Left ventricle myocardium inferior (tissue), 1 donor: ENCODE data around the gene ZNF488. TPM values are rescaled to one million over a fixed set of nuclear protein-coding genes. Genes with fewer than 3 reads are reported as not detected.

Experiments
- DNase-seq: peaks from one replicate; pipeline ENCODE4 v3.0.0-alpha.2; 2020
- H3K27ac ChIP-seq: fragments of 200-600 bp; replicated peaks from 2 replicates; pipeline ENCODE4 v1.8.0; 2021
- H3K27me3 ChIP-seq: fragments of 200-600 bp; 2 replicates; pipeline ENCODE4 v1.8.0; 2021; ENCODE audit warnings: low read depth
- H3K36me3 ChIP-seq: fragments of 200-600 bp; 2 replicates; pipeline ENCODE4 v1.8.0; 2021
- H3K4me1 ChIP-seq: fragments of 200-600 bp; 2 replicates; pipeline ENCODE4 v1.8.0; 2021
- H3K4me3 ChIP-seq: fragments of 200-600 bp; 2 replicates; pipeline ENCODE4 v1.8.0; 2021; ENCODE audit warnings: mild to moderate bottlenecking, moderate library complexity
- H3K9me3 ChIP-seq: fragments of 200-600 bp; replicated peaks from 2 replicates; pipeline ENCODE4 v1.8.0; 2021
- intact Hi-C: fragments of 100-400 bp; cut with micrococcal nuclease; formaldehyde crosslinking; loops from one replicate; pipeline ENCODE4 v1.11.0; 2022
- total RNA-seq: library from RNA; stranded (reverse); fragmentation: NEBNext Ultra II Directional; extraction: Animal tissue kit (Norgen Biotek cat#: 25700); gene quantifications from one replicate; pipeline ENCODE4 v1.2.1, GENCODE V29; 2021
- TF ChIP-seq, protein P1 (sequence below): fragments of 200-600 bp; IDR thresholded peaks from 2 replicates; pipeline ENCODE4 v1.8.0; 2021; ENCODE audit warnings: antibody characterized with exemption, mild to moderate bottlenecking, borderline replicate concordance
- donor health status: DM: no; HTN: yes; CAD: no; lungs with severe emphysema.

ZNF488 gene
- total RNA-seq, 1 donor from 2014 or later: 0.05 TPM

DNA sequence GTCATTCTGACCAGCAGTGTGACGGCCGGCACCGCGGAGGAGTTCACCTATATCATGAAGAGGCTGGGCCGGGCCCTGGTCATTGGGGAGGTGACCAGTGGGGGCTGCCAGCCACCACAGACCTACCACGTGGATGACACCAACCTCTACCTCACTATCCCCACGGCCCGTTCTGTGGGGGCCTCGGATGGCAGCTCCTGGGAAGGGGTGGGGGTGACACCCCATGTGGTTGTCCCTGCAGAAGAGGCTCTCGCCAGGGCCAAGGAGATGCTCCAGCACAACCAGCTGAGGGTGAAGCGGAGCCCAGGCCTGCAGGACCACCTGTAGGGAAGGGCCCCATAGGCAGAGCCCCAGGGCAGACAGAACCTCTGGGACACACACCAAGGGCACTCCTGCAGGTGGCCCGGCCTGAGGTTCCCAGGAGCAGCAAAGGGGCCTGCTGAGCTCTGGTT is 26.9 kb downstream of the ZNF488 start:
- peaks cover 10% of the 10 kb centered on the region for H3K4me1 ChIP-seq
- TF ChIP-seq, protein P1, sequence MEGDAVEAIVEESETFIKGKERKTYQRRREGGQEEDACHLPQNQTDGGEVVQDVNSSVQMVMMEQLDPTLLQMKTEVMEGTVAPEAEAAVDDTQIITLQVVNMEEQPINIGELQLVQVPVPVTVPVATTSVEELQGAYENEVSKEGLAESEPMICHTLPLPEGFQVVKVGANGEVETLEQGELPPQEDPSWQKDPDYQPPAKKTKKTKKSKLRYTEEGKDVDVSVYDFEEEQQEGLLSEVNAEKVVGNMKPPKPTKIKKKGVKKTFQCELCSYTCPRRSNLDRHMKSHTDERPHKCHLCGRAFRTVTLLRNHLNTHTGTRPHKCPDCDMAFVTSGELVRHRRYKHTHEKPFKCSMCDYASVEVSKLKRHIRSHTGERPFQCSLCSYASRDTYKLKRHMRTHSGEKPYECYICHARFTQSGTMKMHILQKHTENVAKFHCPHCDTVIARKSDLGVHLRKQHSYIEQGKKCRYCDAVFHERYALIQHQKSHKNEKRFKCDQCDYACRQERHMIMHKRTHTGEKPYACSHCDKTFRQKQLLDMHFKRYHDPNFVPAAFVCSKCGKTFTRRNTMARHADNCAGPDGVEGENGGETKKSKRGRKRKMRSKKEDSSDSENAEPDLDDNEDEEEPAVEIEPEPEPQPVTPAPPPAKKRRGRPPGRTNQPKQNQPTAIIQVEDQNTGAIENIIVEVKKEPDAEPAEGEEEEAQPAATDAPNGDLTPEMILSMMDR: no peak
- DNase-seq: no peak

GRCh38 chr10:47356708-47357107 is 27.4 kb downstream of the ZNF488 start:
- Histone ChIP-seq H3K36me3 (no peaks in the 10 kb centered on the region), H3K27ac (no peak overlapping the region), H3K4me3 (no peak overlapping the region), H3K27me3 (no peaks in the 10 kb centered on the region), H3K9me3 (no peaks in the 10 kb centered on the region), H3K4me1 (peaks cover 10% of the 10 kb centered on the region)
- intact Hi-C loops: no loop called here
- TF ChIP-seq, protein P1: no peak
- DNase-seq: no peak

More for the DNA sequence above, 26.9 kb downstream of the ZNF488 start:
- H3K9me3 ChIP-seq: no peaks in the 10 kb centered on the region
- no peak overlapping the region for H3K27ac ChIP-seq
- no peaks in the 10 kb centered on the region for H3K27me3 ChIP-seq
- intact Hi-C loops: no loop called here
- no peak overlapping the region for H3K4me3 ChIP-seq
- no peaks in the 10 kb centered on the region for H3K36me3 ChIP-seq

DNA sequence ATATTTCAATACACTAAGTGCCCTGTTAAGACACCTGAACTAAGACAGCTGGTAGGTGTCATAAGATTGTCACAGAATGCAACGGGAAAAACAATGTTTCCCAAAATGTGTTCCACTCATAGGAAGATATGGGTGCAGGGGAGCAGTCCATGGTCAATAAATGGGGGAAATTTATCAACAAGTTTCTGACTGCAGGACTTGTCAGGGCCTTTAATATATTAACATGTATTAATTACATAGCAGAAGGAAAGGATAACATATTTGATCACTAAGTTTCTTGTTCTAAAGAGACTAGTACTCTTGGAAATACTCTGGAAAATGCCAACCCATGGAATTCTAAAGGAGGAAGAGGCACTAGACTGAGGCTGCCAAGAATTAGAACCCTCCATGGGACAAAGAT is 29.2 kb downstream of the ZNF488 start:
- H3K9me3 ChIP-seq: no peaks in the 10 kb centered on the region

GRCh38 chr10:47354165-47354564 is 29.9 kb downstream of the ZNF488 start:
- Histone ChIP-seq H3K9me3 (no peaks in the 10 kb centered on the region), H3K4me1 (no peaks in the 10 kb centered on the region), H3K4me3 (no peak overlapping the region), H3K36me3 (no peaks in the 10 kb centered on the region), H3K27me3 (peaks cover 11% of the 10 kb centered on the region), H3K27ac (no peak overlapping the region)
- intact Hi-C loops: no loop called here
- DNase-seq: no peak
- TF ChIP-seq, protein P1: peak; percentile 16

More for the DNA sequence above, 29.2 kb downstream of the ZNF488 start:
- H3K27me3 ChIP-seq: peaks cover 11% of the 10 kb centered on the region
- no peaks in the 10 kb centered on the region for H3K4me1 ChIP-seq
- intact Hi-C loops: no loop called here
- no peak overlapping the region for H3K27ac ChIP-seq
- TF ChIP-seq, protein P1: no peak
- no peak overlapping the region for H3K4me3 ChIP-seq
- no peaks in the 10 kb centered on the region for H3K36me3 ChIP-seq
- no peak for DNase-seq

DNA sequence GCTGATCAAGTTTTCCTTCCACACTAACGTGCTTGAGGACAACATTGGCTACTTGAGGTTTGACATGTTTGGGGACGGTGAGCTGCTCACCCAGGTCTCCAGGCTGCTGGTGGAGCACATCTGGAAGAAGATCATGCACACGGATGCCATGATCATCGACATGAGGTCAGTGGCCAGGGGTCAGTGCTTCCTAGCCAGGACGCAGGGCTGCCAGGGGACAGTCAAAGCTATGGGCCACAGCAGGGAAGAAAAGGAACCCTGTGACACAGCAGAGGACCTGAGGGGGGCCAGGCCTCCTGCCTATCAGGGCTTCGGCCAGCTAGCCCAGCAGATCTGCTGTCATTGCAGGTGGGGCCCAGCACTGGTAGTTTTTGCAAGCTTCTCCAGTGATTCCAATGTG is 30.7 kb downstream of the ZNF488 start:
- Histone ChIP-seq H3K36me3 (no peaks in the 10 kb centered on the region), H3K4me1 (no peaks in the 10 kb centered on the region), H3K27ac (no peak overlapping the region), H3K9me3 (no peaks in the 10 kb centered on the region), H3K27me3 (peaks cover 11% of the 10 kb centered on the region), H3K4me3 (no peak overlapping the region)
- intact Hi-C loops: no loop called here
- TF ChIP-seq, protein P1: no peak
- no peak for DNase-seq
